HG03139 (cell line): ENCODE data around the gene CST6.
"Not testable (repeated sequence)": the region's sequence is repeated elsewhere in the genome, so short reads cannot be mapped to it uniquely, and the experiment has no call there.

Source experiments
- ATAC-seq: cut with Tn5 transposase; IDR thresholded peaks from one replicate; pipeline ENCODE4 v1.9.1; 2021; ENCODE audit not compliant: unreplicated experiment

The CST6 gene

DNA sequence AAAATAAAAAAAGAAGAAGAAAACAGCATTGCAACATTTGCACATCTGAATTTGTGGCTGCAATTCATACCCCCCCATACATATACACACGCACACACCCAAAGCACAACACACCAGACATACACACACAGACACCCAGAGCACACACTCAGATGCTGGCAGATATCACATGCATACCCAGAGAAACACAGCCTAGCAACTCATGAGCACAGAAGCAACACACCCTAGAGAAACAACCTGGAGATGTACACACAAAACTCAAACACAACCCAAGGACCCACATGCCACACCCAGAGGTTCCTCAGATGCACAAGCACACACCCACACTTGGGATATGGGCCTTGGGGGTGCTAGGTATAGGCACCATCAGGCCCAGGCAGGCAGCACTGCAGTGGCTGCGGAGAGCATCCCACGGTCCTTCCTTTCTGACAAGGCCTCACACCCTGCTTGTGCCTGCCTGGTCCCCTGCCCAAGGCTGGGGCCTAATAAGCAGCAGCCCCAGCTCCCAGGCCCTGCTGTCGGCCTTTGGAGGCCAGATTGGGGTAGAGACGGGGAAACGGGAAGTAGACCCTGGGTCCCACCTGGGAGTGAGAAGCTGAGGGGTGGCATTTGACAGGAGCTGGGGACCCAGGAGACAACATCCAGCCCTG lies 3.1 kb downstream of the CST6 start:
- ATAC-seq = no peak

DNA sequence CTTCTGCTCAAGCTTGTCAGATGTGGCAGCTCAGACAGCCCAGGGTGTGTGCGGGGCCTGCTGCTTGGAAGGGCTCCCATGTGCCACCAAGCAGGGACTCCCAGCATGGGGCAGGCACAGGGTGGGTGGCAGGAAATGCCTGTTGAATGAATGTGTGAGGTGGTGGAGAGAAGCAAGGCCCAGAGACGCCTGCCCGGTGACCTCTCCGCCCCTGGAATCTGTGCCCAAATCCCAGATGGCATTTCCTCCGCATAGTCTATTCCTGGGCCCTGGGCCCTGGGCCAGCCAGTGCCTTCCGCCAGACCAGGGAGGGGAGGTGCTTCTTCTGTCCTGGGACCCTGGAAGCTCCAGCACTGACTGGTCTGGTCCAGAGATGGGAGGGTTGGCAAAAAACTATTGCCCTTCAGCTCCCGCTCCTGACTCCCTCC lies 3.7 kb downstream of the CST6 start:
- no peak for ATAC-seq

DNA sequence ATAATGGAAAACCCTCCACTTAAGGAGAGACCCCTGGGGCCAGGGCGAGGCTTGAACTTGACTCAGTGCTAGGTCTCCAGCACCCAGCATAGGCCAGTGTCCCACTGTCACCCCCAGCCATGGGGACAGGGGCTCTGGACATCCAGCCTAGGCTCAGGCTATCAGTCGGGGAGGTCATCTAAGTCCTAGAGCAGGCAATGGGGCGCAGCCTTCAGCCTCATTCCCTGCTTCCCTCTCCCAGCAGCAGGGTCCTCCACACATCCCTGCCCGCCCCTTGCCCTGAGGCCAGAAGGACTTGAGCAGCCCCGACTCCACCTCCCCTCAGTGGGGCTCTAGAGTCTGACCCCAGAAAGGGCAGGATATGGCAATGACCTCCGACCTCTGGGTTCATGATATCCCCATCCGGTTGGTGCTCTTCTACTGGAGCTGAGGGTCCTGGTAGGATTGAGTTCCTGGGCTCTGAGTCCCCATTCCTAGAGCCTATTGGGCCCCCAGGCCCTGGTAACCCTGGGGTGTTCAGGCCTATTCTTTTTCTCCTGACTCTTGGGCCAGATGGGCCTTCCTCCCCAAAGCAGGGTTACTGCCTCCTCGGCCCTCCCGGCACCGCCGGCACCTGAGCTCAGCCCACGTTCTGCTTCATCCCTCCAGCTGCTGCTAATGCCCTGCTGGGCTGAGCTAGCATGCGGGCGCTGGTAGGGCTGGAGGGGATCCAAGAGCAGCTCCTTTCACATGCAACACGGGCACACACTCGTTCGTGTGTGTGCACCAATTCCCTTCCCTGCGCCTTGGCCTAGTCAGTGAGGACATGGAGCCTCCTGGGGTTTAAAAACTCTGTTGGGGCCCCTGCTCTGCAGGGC lies 4.4 kb downstream of the CST6 start:
- no peak for ATAC-seq

DNA sequence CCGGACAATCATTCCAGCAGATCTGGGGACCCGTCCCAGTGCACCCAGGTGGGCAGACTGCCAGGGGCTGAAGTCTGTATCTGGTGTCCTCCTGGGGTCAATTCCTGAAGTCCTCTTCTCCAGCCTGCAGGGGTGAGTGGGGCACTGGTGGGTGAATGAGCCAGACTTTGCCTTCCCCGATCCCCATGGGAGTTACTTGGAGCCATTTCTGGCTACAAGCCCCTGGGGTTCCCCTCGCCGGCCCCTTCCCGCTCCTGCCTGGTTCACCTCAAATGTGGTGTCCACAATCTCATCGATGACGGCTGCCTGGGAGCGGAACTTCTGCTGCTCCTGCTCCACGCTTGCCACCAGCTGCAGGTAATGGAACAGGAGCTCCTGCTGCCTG lies 5.0 kb downstream of the CST6 start:
- no peak for ATAC-seq

DNA sequence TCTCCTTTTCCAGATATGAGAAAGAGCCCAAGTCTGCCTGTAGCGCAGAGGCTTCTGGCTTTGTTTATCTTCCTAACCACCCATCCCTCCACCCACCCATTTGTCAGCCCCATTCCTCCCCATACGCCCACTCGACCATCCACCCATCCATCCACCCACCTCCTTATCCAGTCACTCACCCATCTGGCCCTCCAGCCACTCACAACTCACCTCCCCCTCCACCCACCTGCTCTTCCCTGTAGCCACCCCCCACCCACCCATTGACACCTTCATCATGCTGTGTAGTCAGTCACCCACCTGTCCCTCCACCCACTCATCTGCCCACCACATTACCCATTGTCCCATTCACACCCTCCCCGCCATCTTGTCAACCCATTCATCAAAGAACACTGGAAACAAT lies 5.5 kb downstream of the CST6 start:
- ATAC-seq = no peak

DNA sequence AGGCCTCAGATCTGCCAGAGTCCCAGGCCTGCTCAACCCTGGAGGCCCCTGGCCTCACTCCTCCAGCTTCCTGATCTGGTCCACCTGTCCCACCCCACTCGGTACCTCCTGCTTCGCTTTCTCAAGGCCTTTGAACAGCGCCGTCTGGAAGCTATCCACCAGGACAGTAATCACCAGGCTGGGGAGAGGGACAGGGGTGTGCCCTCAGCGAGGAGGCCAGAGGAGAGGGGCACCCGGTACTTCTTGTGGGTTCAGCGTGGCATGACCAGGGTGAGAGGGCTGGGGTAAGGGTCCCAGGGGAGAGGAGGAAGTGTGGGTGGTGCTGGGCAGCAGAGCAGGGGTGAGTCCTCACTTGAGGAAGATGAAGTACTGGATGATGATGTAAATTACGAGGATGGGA lies 8.4 kb downstream of the CST6 start:
- ATAC-seq = no peak

DNA sequence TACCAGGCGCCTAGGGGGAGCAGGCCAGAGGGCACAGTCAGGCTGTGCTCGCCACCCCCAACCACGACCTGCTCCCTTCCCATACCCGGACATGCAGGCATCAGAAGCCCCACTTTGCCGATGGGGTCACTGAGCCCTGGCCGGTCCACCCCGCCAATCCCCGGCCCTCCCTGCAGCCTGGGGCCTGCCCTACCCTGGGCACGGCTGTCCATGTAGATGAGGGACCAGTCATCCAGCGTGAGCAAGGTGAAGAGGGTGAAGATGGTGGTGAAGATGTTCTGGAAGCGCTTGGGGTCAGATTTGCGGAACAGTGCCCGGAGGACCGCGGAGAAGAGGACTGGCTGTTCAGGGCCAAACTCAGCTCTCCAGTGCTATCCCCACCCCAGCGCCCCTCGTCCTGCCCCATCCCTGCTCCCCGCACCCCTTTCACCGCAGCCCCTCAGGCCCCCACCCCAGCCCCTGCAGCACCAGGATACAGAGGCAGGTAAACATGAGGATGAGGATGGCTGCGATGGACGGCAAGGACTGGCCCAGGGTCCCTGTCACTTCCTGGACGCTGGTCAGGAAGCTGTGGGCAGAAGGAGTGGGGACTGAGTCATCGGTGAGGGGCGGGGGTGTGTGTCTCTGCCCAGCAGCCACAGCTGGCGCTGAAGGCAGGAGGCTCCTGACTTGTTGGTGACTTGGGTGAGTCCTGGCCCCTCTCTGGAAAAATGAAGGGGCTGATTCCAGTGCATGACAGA lies 9.0 kb downstream of the CST6 start:
- no peak for ATAC-seq

DNA sequence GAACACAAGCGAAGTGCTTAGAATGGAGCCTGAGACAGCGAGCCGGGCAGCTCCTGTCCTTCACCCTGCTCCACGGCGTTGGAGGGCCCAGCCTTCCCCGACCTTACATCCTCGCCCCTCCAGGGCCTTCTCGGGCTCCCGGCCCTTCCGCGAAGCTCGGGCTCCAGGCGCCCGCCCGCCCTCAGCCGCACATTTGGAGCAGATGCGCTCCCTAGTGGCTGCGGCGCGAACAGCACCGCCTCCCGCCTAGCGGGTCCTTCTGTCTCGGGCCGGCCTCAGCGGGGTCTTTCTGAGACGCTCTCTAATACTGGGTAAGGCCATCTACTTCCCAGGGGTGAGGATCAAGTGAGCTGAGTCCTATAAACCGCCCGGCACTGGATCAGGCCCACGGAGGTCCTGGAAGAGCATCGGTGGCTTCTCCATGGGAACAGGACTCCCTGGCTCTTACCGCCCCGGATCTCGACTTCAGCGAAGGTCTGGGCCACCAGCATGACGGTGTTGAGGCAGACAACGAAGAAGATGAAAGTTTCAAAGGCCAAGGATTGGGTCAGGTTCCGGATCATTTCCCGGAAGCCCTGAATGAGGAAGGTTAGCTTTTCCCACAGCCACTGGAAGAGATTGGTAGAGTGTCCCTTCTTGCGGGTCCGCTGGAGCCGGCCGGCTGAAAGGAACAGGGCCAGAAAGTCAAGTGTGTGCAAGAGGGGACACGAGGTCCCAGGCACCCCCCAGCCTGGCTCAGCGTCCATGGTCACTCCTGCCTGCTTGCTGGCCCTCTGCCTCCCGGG lies 10.8 kb downstream of the CST6 start:
- ATAC-seq = no peak

DNA sequence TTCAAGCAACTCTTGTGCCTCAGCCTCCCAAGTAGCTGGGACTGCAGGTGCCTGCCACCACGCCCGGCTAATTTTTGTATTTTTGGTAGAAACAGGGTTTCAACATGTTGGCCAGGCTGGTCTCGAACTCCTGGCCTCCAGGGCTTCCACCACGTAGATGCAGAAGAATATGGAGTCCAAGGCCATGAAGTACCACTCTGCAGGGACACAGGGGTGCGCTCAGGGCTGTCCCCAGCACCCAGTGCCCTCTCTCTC lies 11.3 kb downstream of the CST6 start:
- ATAC-seq = not testable (repeated sequence)

DNA sequence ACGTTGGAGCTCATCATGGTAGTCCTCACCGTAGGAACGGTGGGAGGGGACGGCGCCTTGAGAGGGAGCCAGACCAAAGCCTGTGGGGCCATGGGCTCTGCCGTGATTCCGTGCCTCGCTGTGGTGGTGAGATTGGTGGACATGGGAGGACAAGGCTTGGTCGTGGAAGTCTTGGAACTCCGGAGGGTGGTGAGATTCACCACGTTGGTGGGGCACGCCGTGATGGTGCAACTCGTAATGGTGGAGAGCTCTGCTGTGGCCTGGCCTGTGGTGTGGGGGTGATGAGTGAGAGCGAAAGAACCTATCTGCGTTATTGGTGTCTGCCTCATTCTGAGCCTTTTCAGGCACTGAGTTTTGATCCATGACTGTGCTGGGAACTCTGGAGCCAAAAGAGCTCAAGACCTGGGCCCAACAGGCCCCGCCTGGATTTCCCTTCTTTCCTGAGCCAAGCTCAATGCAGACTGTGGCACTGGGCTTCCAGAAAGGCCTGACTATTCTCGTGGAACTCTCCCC lies 14.3 kb downstream of the CST6 start, which contains the start of gene CATSPER1:
TSS of gene CATSPER1 (minus strand) at position 463 of the 513 bp plus-strand sequence. CDS start at position 363, 100 bp downstream.
- ATAC-seq = no peak

DNA sequence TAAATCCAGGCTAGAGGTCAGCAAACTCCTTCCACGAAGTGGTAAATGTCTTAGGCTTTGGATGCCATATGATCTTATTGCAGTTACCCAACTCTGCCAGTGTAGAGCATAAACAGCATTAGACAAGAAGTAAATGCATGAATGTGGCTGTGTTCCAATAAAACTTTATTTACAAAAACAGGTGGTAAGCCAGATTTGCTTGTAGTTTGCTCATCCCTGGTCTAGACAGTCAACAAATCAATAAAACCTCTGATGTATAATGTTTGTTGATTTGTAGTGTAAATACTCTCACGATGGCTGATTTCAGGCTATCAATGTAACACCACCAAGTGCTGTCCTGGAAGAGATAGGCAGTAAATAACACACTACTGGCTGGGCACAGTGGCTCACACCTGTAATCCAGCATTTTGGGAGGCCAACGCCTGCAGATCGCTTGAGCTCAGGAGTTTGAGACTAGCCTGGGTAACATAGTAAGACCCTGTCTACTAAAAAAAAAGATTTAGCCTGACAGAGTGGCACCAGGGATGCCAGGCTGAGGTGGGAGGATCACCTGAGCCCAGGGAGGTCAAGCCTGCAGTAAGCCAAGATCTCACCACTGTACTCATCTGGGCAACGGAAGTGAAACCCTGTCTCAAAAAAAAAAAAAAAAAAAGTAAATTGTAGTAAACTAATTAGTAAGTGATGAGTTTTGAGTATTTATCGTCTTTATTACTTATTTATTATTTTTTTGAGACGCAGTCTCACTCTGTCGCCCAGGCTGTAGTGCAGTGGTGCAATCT lies 21.3 kb downstream of the CST6 start:
- ATAC-seq = no peak

DNA sequence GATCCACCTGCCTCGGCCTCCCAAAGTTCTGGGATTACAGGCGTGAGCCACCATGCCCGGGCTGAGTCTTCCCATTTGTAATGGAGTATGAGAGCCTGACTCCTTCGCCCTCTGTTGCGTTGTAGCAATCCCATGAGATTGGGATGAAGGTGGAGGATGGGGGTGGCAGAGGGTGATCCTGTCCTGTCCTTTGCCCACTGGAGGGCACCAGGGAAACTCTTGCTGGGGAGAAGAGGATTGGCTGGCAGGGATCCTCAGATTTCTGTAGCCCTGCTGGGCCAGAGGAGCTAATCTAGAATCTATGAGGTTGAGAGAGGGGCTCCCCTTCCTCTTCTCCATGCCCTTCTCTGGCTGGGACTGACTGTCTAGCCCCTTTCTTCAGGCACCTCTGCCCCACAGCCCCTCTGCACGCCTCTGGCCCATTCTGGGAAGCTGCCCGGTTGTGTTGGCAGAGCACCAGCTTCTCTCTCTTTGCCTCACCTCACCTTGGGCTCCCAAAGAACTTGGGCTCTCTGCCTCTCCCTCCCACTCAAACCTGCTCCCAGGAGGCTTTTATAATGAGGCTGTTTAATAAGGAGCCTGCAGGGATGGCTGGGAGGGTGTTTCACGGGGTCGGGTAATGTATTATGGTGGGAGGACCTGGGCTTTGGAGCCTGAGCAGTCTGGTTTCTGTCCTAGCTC lies 24.0 kb downstream of the CST6 start:
- no peak for ATAC-seq

DNA sequence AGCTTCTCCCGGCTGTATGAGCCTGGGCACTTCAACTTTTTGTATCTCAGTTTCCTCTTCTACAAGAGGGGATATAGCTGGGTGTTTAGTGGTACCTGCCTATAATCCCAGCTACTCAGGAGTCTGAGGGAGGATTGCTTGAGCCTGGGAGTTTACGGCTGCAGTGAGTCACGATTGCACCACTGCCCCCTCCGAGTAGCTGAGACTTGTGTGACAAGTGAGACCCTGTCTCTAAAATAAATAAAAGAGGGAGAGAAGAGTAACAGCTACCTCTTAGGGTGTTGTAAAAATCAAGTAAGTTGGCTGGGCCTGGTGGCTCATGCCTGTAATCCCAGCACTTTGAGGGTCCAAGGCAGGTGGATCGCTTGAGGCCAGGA lies 24.5 kb downstream of the CST6 start:
- no peak for ATAC-seq

DNA sequence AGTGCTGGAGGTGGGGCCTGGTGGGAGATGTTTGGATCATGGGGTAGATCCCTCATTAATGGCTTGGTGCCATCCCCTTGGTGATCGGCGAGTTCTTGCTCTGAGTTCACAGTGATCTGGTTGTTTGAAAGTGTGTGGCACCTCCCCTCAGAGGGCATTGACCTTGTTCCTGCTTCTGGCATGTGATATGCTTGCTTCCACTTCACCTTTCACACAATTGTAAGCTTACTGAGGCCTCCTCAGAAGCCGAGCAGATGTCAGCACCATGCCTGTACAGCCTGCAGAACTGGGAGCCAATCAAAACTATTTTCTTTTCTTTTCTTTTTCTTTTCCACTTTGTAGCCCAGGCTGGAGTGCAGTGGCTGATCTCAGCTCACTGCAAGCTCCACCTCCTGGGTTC lies 25.5 kb downstream of the CST6 start:
- ATAC-seq = no peak

DNA sequence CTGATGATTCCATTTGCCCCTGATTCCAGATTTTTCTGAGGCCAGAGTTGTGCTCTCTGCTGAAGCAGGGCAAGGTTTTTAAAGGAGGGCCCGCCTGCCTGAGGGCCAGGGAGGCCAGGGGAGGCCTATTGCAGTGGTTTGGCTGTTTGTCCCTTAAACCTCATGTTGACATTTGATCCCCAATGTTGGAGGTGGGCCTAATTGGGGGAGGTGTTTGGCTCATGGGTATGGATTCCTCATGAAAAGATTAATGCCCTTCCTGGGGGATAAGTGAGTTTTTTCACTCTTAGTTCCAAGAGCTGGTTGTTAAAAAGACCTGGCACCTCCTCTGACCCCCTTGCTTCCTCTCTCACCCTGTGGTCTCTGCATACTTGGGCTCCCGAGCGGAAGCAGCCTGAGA lies 28.0 kb downstream of the CST6 start:
- ATAC-seq = no peak

DNA sequence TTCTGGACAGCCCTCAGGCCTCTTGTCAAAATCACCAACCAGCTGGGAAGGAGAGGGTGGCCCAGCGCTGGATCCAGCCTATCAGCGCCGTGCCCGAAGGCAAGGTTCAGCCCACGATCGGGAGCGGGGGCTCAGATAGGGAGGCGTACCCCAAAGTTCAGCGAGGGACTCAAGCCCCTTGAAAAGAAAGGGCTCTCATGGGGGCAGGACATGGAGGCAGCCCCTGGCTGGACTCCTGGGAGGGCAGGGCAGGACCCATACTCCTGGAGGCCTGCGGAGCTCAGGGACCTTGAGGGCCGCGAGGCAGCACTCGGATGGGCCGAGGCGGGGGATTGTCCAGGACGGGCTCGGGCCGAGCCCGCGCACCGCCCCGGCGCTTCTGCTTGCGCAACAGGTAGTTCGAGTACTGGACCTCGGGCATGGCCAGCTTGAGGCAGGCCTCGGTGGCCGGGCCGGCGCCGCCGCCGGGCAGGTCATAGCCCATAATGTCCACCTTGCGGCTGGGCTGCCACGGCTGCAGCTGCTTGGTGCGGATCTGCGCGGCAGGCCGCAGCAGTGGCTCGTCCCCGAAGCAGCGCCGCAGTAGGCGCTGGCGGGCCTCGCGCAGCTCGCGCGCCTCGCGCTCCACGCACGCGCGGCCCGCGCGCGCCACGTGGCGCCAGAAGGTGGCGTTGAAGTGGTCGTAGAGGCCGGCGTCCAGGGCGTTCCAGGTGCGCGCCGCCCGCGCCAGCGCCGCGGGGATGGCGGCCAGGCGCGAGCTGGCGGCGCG lies 30.6 kb downstream of the CST6 start:
- no peak for ATAC-seq

DNA sequence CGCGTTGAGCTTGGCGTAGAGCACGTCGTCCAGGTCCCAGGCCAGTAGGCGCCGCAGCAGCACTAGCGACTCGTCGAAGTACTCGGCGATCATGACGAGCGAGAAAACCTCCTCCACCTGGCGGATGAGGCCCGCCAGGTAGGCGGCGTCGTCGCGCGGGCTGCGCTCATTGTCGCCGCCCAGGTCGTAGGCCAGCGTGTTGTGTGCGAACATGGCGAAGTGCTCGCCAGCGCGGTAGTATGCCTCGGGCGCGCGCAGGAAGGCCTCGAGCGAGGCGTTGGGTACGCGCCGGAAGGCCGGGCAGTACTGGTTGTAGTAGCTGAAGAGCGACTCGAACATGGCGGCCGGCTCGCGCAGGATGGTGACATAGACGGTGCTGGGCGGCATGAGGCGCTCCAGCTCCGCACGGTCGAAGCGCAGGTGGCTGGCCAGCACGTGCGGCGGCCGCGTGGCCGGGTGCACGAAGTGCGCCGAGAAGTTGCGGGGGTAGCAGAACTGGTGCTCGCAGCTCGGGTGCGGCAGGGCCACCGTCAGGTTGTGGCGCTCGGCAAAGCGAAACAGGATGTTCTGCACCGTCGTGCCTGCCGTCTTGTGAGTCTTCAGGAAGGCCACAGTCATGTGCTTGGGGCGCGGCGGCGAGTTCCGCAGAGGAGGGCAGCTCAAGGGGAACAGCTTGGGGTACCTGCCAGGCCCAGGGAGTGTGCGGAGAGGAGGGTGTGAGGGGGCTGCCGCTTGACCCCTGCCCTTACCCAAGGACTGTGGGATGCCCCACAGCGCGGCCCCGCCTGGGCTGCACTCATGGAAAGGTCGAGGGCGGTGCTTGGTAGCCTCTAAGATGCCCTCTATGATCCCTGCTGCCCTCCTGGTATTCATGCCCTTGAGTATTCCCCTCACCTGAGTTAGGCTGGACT lies 31.4 kb downstream of the CST6 start:
- ATAC-seq = no peak

DNA sequence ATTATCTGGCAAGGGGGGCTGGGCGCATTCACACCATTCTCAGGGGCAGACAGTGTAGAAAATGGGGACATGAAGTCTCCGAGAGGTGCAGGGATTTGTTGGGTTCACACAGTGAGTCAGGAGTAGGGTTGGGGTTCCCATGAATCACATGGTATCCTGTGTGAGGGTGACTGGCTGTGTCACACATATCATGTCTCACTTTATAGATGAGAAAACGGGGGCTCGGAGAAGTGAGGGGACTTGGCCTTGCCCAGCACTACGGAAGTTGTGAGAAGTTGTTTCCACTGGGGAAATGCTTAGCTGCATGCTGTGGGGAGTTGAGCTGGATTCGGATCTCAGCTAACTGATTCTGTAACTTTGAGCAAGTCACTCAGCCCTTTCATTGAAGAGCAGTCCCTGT lies 32.9 kb downstream of the CST6 start:
- no peak for ATAC-seq
